ENCODE measurements around the gene IVL. TPM values are rescaled to one million over a fixed set of nuclear protein-coding genes. Genes with fewer than 3 reads are reported as not detected.

The IVL gene
- total RNA-seq, 4 donors from 2014 or later = not detected

DNA sequence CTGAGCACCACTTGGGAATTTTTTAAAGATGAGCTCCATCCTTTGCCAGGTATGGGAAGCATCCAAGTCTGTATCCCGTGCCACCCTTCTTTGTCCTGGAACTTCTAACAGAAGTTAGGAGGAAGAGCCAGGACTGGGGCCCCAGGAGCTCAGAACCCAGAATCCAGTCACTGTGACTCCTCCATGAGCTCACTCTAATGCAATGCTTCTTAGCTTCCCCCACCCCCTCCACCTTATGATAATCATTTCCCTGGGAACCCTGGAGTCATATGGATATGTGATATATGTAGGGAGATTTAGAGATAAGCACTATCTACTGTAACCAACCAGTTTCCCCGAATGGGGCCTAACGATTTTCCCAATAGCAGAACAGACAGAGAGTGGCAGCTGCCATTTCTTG, 37.9 kb downstream of the IVL start:
- TF ChIP-seq, protein P1, sequence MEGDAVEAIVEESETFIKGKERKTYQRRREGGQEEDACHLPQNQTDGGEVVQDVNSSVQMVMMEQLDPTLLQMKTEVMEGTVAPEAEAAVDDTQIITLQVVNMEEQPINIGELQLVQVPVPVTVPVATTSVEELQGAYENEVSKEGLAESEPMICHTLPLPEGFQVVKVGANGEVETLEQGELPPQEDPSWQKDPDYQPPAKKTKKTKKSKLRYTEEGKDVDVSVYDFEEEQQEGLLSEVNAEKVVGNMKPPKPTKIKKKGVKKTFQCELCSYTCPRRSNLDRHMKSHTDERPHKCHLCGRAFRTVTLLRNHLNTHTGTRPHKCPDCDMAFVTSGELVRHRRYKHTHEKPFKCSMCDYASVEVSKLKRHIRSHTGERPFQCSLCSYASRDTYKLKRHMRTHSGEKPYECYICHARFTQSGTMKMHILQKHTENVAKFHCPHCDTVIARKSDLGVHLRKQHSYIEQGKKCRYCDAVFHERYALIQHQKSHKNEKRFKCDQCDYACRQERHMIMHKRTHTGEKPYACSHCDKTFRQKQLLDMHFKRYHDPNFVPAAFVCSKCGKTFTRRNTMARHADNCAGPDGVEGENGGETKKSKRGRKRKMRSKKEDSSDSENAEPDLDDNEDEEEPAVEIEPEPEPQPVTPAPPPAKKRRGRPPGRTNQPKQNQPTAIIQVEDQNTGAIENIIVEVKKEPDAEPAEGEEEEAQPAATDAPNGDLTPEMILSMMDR (IDR thresholded peaks at IDR 0.05 in 4 of 5, conservative IDR thresholded peaks at IDR 0.05 in 1 of 5) = no peak
- no peak for TF ChIP-seq POLR2A (IDR thresholded peaks at IDR 0.05)
- ATAC-seq (no peak), DNase-seq (no peak)
- Histone ChIP-seq H3K4me3 (no peak overlapping the region), H3K9me3 (no peaks in the 10 kb centered on the region), H3K27me3 (no peaks in the 10 kb centered on the region), H3K36me3 (no peaks in the 10 kb centered on the region), H3K27ac (no peak overlapping the region), H3K4me1 (no peaks in the 10 kb centered on the region)
- intact Hi-C loops (cut with DNase I; ENCODE audit: low total_unique reads) = no loop called here
- in situ Hi-C loops (cut with MboI; ENCODE audit: low sequenced_read_pairs in 4 of 4) = no loop called here

DNA sequence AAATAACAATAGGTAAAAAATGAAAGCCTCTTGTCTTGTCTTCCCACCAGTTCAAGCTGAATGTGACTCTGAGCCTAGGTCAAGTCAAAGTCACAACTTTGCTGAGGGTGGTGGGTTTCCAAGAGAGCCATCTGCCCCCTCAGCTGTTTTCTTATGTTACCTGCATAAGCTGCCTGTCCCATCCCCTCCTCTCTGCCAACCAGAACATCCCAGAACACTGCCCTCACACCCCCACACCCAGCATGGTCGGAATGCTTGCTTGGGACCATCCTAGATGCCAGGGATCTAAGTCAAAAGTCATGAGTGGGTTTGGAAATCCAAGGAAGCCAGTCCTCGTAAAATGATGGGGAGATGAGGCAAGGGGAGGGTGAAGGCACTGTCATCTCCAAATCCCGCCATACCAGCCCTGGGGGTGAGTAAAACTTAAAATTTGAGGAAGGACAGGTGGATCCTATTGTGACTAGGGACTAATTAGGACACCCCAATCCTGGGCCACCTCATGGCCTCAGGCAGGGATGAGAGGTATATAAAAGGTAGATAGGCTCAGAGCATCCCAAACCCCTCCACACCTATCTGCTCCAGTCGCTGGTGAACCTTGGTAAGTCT, 38.4 kb downstream of the IVL start, which contains the start of gene SPRR5:
TSS of gene SPRR5 (plus strand) at position 556 of the 606 bp plus-strand sequence. CDS start 1,349 bp downstream, outside the sequence.
- intact Hi-C loops (cut with DNase I; ENCODE audit: low total_unique reads) (no loop called here), in situ Hi-C loops (cut with MboI; ENCODE audit: low sequenced_read_pairs in 4 of 4) (no loop called here)
- no peak within 1 kb of the TSS for H3K4me3 ChIP-seq
- no peak for DNase-seq
- no peaks in the 10 kb centered on the region for H3K4me1 ChIP-seq
- TF ChIP-seq, protein P1 (IDR thresholded peaks at IDR 0.05 in 4 of 5, conservative IDR thresholded peaks at IDR 0.05 in 1 of 5) = no peak
- no peak for TF ChIP-seq POLR2A (IDR thresholded peaks at IDR 0.05)
- H3K27me3 ChIP-seq = no peaks in the 10 kb centered on the region
- no peak for ATAC-seq
- H3K36me3 ChIP-seq = no peaks in the 10 kb centered on the region
- H3K27ac ChIP-seq = no peak within 1 kb of the TSS
- no peaks in the 10 kb centered on the region for H3K9me3 ChIP-seq

GRCh38 chr1:152951711-152952110, 43.4 kb downstream of the IVL start:
- intact Hi-C loops (cut with DNase I; ENCODE audit: low total_unique reads) = no loop called here
- no peak for ATAC-seq
- Histone ChIP-seq H3K4me1 (no peaks in the 10 kb centered on the region), H3K9me3 (no peaks in the 10 kb centered on the region), H3K27me3 (no peaks in the 10 kb centered on the region), H3K36me3 (no peaks in the 10 kb centered on the region), H3K4me3 (no peak overlapping the region), H3K27ac (no peak overlapping the region)
- no peak for DNase-seq
- in situ Hi-C loops (cut with MboI; ENCODE audit: low sequenced_read_pairs in 4 of 4) = no loop called here
- TF ChIP-seq, protein P1 (IDR thresholded peaks at IDR 0.05 in 4 of 5, conservative IDR thresholded peaks at IDR 0.05 in 1 of 5) = no peak
- no peak for TF ChIP-seq POLR2A (IDR thresholded peaks at IDR 0.05)

GRCh38 chr1:152953761-152954160, 45.4 kb downstream of the IVL start:
- intact Hi-C loops (cut with DNase I; ENCODE audit: low total_unique reads) = no loop called here
- Histone ChIP-seq H3K36me3 (no peaks in the 10 kb centered on the region), H3K4me3 (no peak overlapping the region), H3K4me1 (no peaks in the 10 kb centered on the region), H3K27ac (no peak overlapping the region), H3K27me3 (no peaks in the 10 kb centered on the region), H3K9me3 (no peaks in the 10 kb centered on the region)
- ATAC-seq (no peak), DNase-seq (no peak)
- no peak for TF ChIP-seq POLR2A (IDR thresholded peaks at IDR 0.05)
- TF ChIP-seq, protein P1 (IDR thresholded peaks at IDR 0.05 in 4 of 5, conservative IDR thresholded peaks at IDR 0.05 in 1 of 5) = no peak
- in situ Hi-C loops (cut with MboI; ENCODE audit: low sequenced_read_pairs in 4 of 4) = no loop called here

DNA sequence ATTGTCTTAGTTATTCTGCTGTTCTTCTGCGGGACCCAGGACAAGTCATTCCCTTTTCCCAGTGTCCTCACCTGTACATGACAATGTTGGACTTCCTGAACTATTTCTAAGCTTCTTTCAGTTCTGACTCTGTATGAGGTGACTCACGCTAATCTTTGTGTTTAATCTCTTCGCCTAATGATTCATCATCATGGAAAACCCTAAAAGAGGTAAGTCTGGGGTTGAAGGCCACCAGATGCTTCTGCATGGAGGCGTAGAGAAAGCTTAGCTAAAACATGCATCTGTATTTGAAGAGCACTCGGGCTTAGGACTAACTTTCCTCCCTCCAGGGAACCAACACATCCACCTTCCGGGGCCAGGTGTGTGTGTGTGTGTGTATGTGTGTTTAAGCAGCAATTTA, 46.1 kb downstream of the IVL start:
- H3K27me3 ChIP-seq = no peaks in the 10 kb centered on the region
- TF ChIP-seq POLR2A (IDR thresholded peaks at IDR 0.05) = no peak
- TF ChIP-seq, protein P1 (IDR thresholded peaks at IDR 0.05 in 4 of 5, conservative IDR thresholded peaks at IDR 0.05 in 1 of 5) = no peak
- H3K36me3 ChIP-seq = no peaks in the 10 kb centered on the region
- ATAC-seq (no peak), DNase-seq (no peak)
- H3K4me1 ChIP-seq = no peaks in the 10 kb centered on the region
- intact Hi-C loops (cut with DNase I; ENCODE audit: low total_unique reads) = no loop called here
- no peak overlapping the region for H3K27ac ChIP-seq
- no peak overlapping the region for H3K4me3 ChIP-seq
- in situ Hi-C loops (cut with MboI; ENCODE audit: low sequenced_read_pairs in 4 of 4) = no loop called here
- H3K9me3 ChIP-seq = no peaks in the 10 kb centered on the region

All from gastrocnemius medialis (tissue), 4 donors.